Measurements from ENCODE around the gene BTBD6. TPM values are rescaled to one million over a fixed set of nuclear protein-coding genes. Genes with fewer than 3 reads are reported as not detected.

The BTBD6 gene
- total and polyA plus RNA-seq, 2 experiments from 2014 or later = 42.2 to 47.5 TPM

- H3K9me2 ChIP-seq (replicated peaks; ENCODE audit: insufficient read depth) = no peaks in the 10 kb centered on the region
- no peak overlapping the region for H2AFZ ChIP-seq
- no peaks in the 10 kb centered on the region for H3K36me3 ChIP-seq (replicated peaks; ENCODE audit: insufficient read depth, low read depth)
- H3K27ac ChIP-seq = no peak overlapping the region
- no peaks in the 10 kb centered on the region for H3K4me1 ChIP-seq (ENCODE audit: insufficient read depth)
- no peak overlapping the region for H3K4me2 ChIP-seq
- H4K20me1 ChIP-seq (ENCODE audit: insufficient read depth, poor library complexity, severe bottlenecking) = peaks cover 6% of the 10 kb centered on the region
- DNase-seq (ENCODE audit: low spot score) = no peak
- 76% methylated on average over 16 of the region's 16 CpGs for WGBS (ENCODE audit: low lambda C conversion rate, missing lambda C conversion rate)
- TF ChIP-seq, protein P1, sequence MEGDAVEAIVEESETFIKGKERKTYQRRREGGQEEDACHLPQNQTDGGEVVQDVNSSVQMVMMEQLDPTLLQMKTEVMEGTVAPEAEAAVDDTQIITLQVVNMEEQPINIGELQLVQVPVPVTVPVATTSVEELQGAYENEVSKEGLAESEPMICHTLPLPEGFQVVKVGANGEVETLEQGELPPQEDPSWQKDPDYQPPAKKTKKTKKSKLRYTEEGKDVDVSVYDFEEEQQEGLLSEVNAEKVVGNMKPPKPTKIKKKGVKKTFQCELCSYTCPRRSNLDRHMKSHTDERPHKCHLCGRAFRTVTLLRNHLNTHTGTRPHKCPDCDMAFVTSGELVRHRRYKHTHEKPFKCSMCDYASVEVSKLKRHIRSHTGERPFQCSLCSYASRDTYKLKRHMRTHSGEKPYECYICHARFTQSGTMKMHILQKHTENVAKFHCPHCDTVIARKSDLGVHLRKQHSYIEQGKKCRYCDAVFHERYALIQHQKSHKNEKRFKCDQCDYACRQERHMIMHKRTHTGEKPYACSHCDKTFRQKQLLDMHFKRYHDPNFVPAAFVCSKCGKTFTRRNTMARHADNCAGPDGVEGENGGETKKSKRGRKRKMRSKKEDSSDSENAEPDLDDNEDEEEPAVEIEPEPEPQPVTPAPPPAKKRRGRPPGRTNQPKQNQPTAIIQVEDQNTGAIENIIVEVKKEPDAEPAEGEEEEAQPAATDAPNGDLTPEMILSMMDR (IDR thresholded peaks at IDR 0.05; ENCODE audit: poor library complexity) = no peak
- TF ChIP-seq EZH2 (IDR thresholded peaks at IDR 0.05; ENCODE audit: borderline replicate concordance) = no peak
- no peak for TF ChIP-seq EZH2phosphoT487 (IDR thresholded peaks at IDR 0.05; ENCODE audit: low read depth, severe bottlenecking, unreplicated experiment)
- H3K9me3 ChIP-seq (ENCODE audit: low read depth) = no peaks in the 10 kb centered on the region
- H3K27me3 ChIP-seq = no peaks in the 10 kb centered on the region
- no peak overlapping the region for H3K4me3 ChIP-seq
- peaks cover 78% of the 10 kb centered on the region for H3K79me2 ChIP-seq
These were observed 33.9 kb downstream of the BTBD6 start for GRCh38 chr14:105282098-105282725.

- Histone ChIP-seq H3K4me3 (no peak overlapping the region), H4K20me1 (ENCODE audit: insufficient read depth, poor library complexity, severe bottlenecking) (peaks cover 11% of the 10 kb centered on the region), H3K36me3 (replicated peaks; ENCODE audit: insufficient read depth, low read depth) (no peaks in the 10 kb centered on the region), H3K27me3 (no peaks in the 10 kb centered on the region), H3K9me2 (replicated peaks; ENCODE audit: insufficient read depth) (no peaks in the 10 kb centered on the region), H3K4me1 (ENCODE audit: insufficient read depth) (no peaks in the 10 kb centered on the region), H3K27ac (no peak overlapping the region), H2AFZ (no peak overlapping the region), H3K79me2 (peaks cover 78% of the 10 kb centered on the region), H3K4me2 (no peak overlapping the region), H3K9me3 (ENCODE audit: low read depth) (no peaks in the 10 kb centered on the region)
- TF ChIP-seq, protein P1 (IDR thresholded peaks at IDR 0.05; ENCODE audit: poor library complexity) = no peak
- no peak for DNase-seq (ENCODE audit: low spot score)
- 76% methylated on average over 10 of the region's 10 CpGs for WGBS (ENCODE audit: low lambda C conversion rate, missing lambda C conversion rate)
These were observed 34.7 kb downstream of the BTBD6 start for GRCh38 chr14:105283028-105283427.

- Histone ChIP-seq H3K9me2 (replicated peaks; ENCODE audit: insufficient read depth) (no peaks in the 10 kb centered on the region), H2AFZ (no peak overlapping the region), H3K4me2 (no peak overlapping the region), H3K79me2 (peaks cover 73% of the 10 kb centered on the region), H3K4me3 (no peak overlapping the region), H3K27ac (no peak overlapping the region), H4K20me1 (ENCODE audit: insufficient read depth, poor library complexity, severe bottlenecking) (peaks cover 12% of the 10 kb centered on the region), H3K27me3 (no peaks in the 10 kb centered on the region), H3K9me3 (ENCODE audit: low read depth) (no peaks in the 10 kb centered on the region), H3K4me1 (ENCODE audit: insufficient read depth) (no peaks in the 10 kb centered on the region), H3K36me3 (replicated peaks; ENCODE audit: insufficient read depth, low read depth) (no peaks in the 10 kb centered on the region)
- no peak for DNase-seq (ENCODE audit: low spot score)
- WGBS (ENCODE audit: low lambda C conversion rate, missing lambda C conversion rate) = 91% methylated on average over 15 of the region's 15 CpGs
- no peak for TF ChIP-seq EZH2phosphoT487 (IDR thresholded peaks at IDR 0.05; ENCODE audit: low read depth, severe bottlenecking, unreplicated experiment)
These were observed 35.6 kb downstream of the BTBD6 start for GRCh38 chr14:105283899-105284298.

DNA sequence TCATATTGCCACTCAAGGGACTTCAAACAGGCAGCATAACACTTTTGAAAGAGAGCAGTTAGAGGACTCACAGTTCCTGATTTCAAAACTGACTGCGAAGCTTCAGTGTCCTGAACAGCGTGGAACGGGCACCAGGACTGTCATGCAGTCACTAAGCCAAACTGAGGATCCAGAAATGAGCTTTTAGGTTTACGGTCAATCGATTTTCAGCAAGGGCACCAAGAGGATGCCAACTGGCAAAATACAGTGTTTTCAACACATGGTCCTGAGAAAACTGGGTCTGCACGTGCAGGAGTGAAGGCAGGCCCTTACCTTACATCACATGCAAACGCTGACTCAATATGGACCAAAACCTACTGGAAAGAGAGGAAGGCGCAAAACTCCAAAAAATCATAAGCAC, 36.8 kb downstream of the BTBD6 start:
- TF ChIP-seq, protein P1 (IDR thresholded peaks at IDR 0.05; ENCODE audit: poor library complexity) = no peak
- TF ChIP-seq EZH2 (IDR thresholded peaks at IDR 0.05; ENCODE audit: borderline replicate concordance) = no peak
- no peak for TF ChIP-seq EZH2phosphoT487 (IDR thresholded peaks at IDR 0.05; ENCODE audit: low read depth, severe bottlenecking, unreplicated experiment)
- no peaks in the 10 kb centered on the region for H3K9me3 ChIP-seq (ENCODE audit: low read depth)

More for the DNA sequence above, 36.8 kb downstream of the BTBD6 start:
- H3K4me3 ChIP-seq = no peak overlapping the region
- H3K27me3 ChIP-seq = no peaks in the 10 kb centered on the region
- H3K9me2 ChIP-seq (replicated peaks; ENCODE audit: insufficient read depth) = no peaks in the 10 kb centered on the region
- 92% methylated on average over 8 of the region's 8 CpGs for WGBS (ENCODE audit: low lambda C conversion rate, missing lambda C conversion rate)
- no peak overlapping the region for H3K27ac ChIP-seq
- DNase-seq (ENCODE audit: low spot score) = no peak
- H3K36me3 ChIP-seq (replicated peaks; ENCODE audit: insufficient read depth, low read depth) = no peaks in the 10 kb centered on the region
- no peaks in the 10 kb centered on the region for H3K4me1 ChIP-seq (ENCODE audit: insufficient read depth)
- peaks cover 12% of the 10 kb centered on the region for H4K20me1 ChIP-seq (ENCODE audit: insufficient read depth, poor library complexity, severe bottlenecking)
- no peak overlapping the region for H3K4me2 ChIP-seq
- peaks cover 75% of the 10 kb centered on the region for H3K79me2 ChIP-seq
- H2AFZ ChIP-seq = no peak overlapping the region
